ENCODE data around the gene EMC9. TPM values are rescaled to one million over a fixed set of nuclear protein-coding genes. Genes with fewer than 3 reads are reported as not detected.

The EMC9 gene
- total and polyA plus RNA-seq, 4 donors, result 4.6 to 29.4 (median 20.0) TPM

- 94 to 96% methylated on average over 3 of the region's 3 CpGs for WGBS, 2 donors
- Histone ChIP-seq H3K4me3 (no peak overlapping the region), H3K27me3 (ENCODE audit: control insufficient read depth in 3 of 3, insufficient read depth in 3 of 3, low read length in 2 of 3) (no peaks in the 10 kb centered on the region), H3K9me3 (ENCODE audit: control insufficient read depth in 4 of 4, insufficient read depth in 3 of 4, low read length in 3 of 4) (no peaks in the 10 kb centered on the region), H3K9ac (ENCODE audit: insufficient read depth in 1 of 2, low read length in 2 of 2) (no peak overlapping the region), H3K4me1 (ENCODE audit: control insufficient read depth in 5 of 5, insufficient read depth in 5 of 5, low read length in 5 of 5) (peaks cover 0 to 2% (median 0%) of the 10 kb centered on the region in 5 donors), H3K27ac (ENCODE audit: low read depth in 1 of 2, low read length in 1 of 2) (no peak overlapping the region), H3K36me3 (ENCODE audit: control insufficient read depth in 4 of 4, insufficient read depth in 4 of 4, low read length in 4 of 4) (peaks cover 0 to 36% (median 6%) of the 10 kb centered on the region in 4 donors)
- no peak for DNase-seq
- TF ChIP-seq CTCF (IDR thresholded peaks at IDR 0.05; ENCODE audit: control extremely low read depth, extremely low read depth), result no peak
- ATAC-seq (ENCODE audit: insufficient read depth, low FRiP score), result no peak
Measured at GRCh38 chr14:24100982-24101494, 40.4 kb downstream of the EMC9 start.

GRCh38 chr14:24100197-24100981 is 41.0 kb downstream of the EMC9 start:
- TF ChIP-seq CTCF (IDR thresholded peaks at IDR 0.05; ENCODE audit: control extremely low read depth, extremely low read depth), result no peak
- Histone ChIP-seq H3K27ac (ENCODE audit: low read depth in 1 of 2, low read length in 1 of 2) (no peak overlapping the region), H3K27me3 (ENCODE audit: control insufficient read depth in 3 of 3, insufficient read depth in 3 of 3, low read length in 2 of 3) (no peaks in the 10 kb centered on the region), H3K36me3 (ENCODE audit: control insufficient read depth in 4 of 4, insufficient read depth in 4 of 4, low read length in 4 of 4) (peaks cover 0 to 36% (median 6%) of the 10 kb centered on the region in 4 donors), H3K4me3 (no peak overlapping the region), H3K4me1 (ENCODE audit: control insufficient read depth in 5 of 5, insufficient read depth in 5 of 5, low read length in 5 of 5) (peaks cover 0 to 7% (median 4%) of the 10 kb centered on the region in 5 donors), H3K9ac (ENCODE audit: insufficient read depth in 1 of 2, low read length in 2 of 2) (no peak overlapping the region), H3K9me3 (ENCODE audit: control insufficient read depth in 4 of 4, insufficient read depth in 3 of 4, low read length in 3 of 4) (no peaks in the 10 kb centered on the region)
- DNase-seq (no peak), ATAC-seq (ENCODE audit: insufficient read depth, low FRiP score) (no peak)
- 78 to 85% methylated on average over 4 of the region's 4 CpGs for WGBS, 2 donors

- peaks cover 0 to 36% (median 5%) of the 10 kb centered on the region in 4 donors for H3K36me3 ChIP-seq (ENCODE audit: control insufficient read depth in 4 of 4, insufficient read depth in 4 of 4, low read length in 4 of 4)
- DNase-seq, result no peak
- H3K4me1 ChIP-seq (ENCODE audit: control insufficient read depth in 5 of 5, insufficient read depth in 5 of 5, low read length in 5 of 5), result peaks cover 0 to 13% (median 6%) of the 10 kb centered on the region in 5 donors
- no peak overlapping the region for H3K9ac ChIP-seq (ENCODE audit: insufficient read depth in 1 of 2, low read length in 2 of 2)
- no peak for ATAC-seq (ENCODE audit: insufficient read depth, low FRiP score)
- no peaks in the 10 kb centered on the region for H3K27me3 ChIP-seq (ENCODE audit: control insufficient read depth in 3 of 3, insufficient read depth in 3 of 3, low read length in 2 of 3)
- no peaks in the 10 kb centered on the region for H3K9me3 ChIP-seq (ENCODE audit: control insufficient read depth in 4 of 4, insufficient read depth in 3 of 4, low read length in 3 of 4)
- H3K4me3 ChIP-seq, result no peak overlapping the region
- TF ChIP-seq CTCF (IDR thresholded peaks at IDR 0.05; ENCODE audit: control extremely low read depth, extremely low read depth), result no peak
- WGBS, 2 donors, result 90 to 91% methylated on average over 17 of the region's 17 CpGs
- H3K27ac ChIP-seq (ENCODE audit: low read depth in 1 of 2, low read length in 1 of 2), result no peak overlapping the region
Measured at GRCh38 chr14:24098927-24099813, 42.2 kb downstream of the EMC9 start.
